Measurements from ENCODE around the gene MSL2. TPM values are rescaled to one million over a fixed set of nuclear protein-coding genes. Genes with fewer than 3 reads are reported as not detected.

MSL2 gene
- total RNA-seq, 2 donors from 2014 or later, result 24.0 to 31.4 TPM

DNA sequence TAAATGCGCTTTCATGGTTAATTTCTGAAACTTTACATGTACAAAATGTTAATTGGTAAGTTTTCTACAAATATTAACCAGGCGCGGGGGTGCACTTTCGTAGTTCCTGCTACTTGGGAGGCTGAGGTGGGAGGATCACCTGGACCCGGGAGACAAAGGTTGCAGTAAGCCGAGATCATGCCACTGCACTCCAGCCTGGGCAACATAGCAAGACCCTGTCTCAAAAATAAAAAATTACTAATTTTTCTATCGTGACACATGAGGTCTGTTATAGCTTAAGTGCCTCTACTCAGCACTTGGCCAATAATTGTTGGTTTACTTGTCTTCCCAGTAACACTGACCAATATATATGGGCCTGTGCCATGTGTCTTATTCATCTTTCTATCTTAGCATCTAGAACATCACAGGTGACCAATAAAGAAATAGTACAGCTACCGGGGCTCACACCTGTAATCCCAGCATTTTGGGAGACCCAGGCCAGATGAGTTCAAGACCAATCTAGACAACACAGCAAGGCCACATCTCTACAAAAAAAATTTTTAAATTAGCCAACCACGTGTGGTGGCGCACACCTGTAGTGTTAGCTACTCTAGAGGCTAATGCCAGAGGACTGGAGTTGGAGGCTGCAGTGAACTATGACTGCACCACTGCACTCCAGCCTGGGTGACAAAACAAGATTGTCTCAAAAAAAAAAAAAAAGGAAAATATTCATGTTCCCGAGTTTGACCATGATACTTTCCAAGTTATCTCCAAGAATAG is 6.1 kb downstream of the MSL2 start:
- no peaks in the 10 kb centered on the region for H3K9me3 ChIP-seq
- H3K4me3 ChIP-seq, result no peak overlapping the region
- DNase-seq (ENCODE audit: low spot score) (no peak), ATAC-seq (ENCODE audit: insufficient number of reproducible peaks, low FRiP score, low read depth) (no peak)
- H3K36me3 ChIP-seq, result no peaks in the 10 kb centered on the region
- no peaks in the 10 kb centered on the region for H3K27me3 ChIP-seq (replicated peaks; ENCODE audit: insufficient read depth)
- peak overlapping the region in 1 of 2 donors; percentile 98 for H3K27ac ChIP-seq
- peaks cover 60 to 64% of the 10 kb centered on the region in 2 donors for H3K4me1 ChIP-seq (ENCODE audit: control insufficient read depth in 1 of 2, low read depth in 2 of 2)
- TF ChIP-seq, protein P1, sequence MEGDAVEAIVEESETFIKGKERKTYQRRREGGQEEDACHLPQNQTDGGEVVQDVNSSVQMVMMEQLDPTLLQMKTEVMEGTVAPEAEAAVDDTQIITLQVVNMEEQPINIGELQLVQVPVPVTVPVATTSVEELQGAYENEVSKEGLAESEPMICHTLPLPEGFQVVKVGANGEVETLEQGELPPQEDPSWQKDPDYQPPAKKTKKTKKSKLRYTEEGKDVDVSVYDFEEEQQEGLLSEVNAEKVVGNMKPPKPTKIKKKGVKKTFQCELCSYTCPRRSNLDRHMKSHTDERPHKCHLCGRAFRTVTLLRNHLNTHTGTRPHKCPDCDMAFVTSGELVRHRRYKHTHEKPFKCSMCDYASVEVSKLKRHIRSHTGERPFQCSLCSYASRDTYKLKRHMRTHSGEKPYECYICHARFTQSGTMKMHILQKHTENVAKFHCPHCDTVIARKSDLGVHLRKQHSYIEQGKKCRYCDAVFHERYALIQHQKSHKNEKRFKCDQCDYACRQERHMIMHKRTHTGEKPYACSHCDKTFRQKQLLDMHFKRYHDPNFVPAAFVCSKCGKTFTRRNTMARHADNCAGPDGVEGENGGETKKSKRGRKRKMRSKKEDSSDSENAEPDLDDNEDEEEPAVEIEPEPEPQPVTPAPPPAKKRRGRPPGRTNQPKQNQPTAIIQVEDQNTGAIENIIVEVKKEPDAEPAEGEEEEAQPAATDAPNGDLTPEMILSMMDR (IDR thresholded peaks at IDR 0.05), result no peak

DNA sequence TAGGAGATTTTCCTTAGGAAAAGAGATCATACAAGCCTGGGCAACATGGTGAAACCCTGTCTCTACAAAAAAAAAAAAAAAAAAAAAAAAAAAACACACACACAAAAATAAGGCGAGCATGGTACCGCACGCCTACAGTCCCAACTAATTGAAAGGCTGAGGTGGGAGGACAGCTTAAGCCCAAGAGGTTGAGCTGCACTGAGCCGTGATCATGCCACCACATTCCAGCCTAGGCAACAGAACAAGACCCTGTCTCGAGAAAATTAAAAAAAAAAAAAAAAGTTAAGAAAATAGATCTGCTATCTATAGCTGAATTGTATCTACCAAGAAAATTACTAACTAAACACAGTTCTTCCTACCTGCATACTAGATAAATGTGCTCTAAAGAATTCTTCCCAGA is 7.1 kb downstream of the MSL2 start:
- Histone ChIP-seq H3K27ac (no peak overlapping the region), H3K4me3 (no peak overlapping the region), H3K4me1 (ENCODE audit: control insufficient read depth in 1 of 2, low read depth in 2 of 2) (peaks cover 63 to 74% of the 10 kb centered on the region in 2 donors), H3K9me3 (no peaks in the 10 kb centered on the region), H3K27me3 (replicated peaks; ENCODE audit: insufficient read depth) (no peaks in the 10 kb centered on the region), H3K36me3 (no peaks in the 10 kb centered on the region)
- DNase-seq (ENCODE audit: low spot score) (no peak), ATAC-seq (ENCODE audit: insufficient number of reproducible peaks, low FRiP score, low read depth) (no peak)
- TF ChIP-seq, protein P1 (IDR thresholded peaks at IDR 0.05), result no peak

- ATAC-seq (ENCODE audit: insufficient number of reproducible peaks, low FRiP score, low read depth), result no peak
- Histone ChIP-seq H3K4me1 (ENCODE audit: control insufficient read depth in 1 of 2, low read depth in 2 of 2) (peaks cover 61 to 77% of the 10 kb centered on the region in 2 donors), H3K27ac (no peak overlapping the region), H3K36me3 (no peaks in the 10 kb centered on the region), H3K27me3 (replicated peaks; ENCODE audit: insufficient read depth) (no peaks in the 10 kb centered on the region), H3K9me3 (no peaks in the 10 kb centered on the region), H3K4me3 (no peak overlapping the region)
- TF ChIP-seq, protein P1 (IDR thresholded peaks at IDR 0.05), result no peak
- DNase-seq (ENCODE audit: low spot score), result no peak
These were observed 8.3 kb downstream of the MSL2 start for GRCh38 chr3:136187868-136188267.

GRCh38 chr3:136186846-136187245 is 9.3 kb downstream of the MSL2 start:
- ATAC-seq (ENCODE audit: insufficient number of reproducible peaks, low FRiP score, low read depth) (no peak), DNase-seq (ENCODE audit: low spot score) (no peak)
- Histone ChIP-seq H3K9me3 (no peaks in the 10 kb centered on the region), H3K4me1 (ENCODE audit: control insufficient read depth in 1 of 2, low read depth in 2 of 2) (peaks cover 61 to 68% of the 10 kb centered on the region in 2 donors), H3K27me3 (replicated peaks; ENCODE audit: insufficient read depth) (no peaks in the 10 kb centered on the region), H3K27ac (no peak overlapping the region), H3K36me3 (no peaks in the 10 kb centered on the region), H3K4me3 (no peak overlapping the region)
- TF ChIP-seq, protein P1 (IDR thresholded peaks at IDR 0.05), result no peak

GRCh38 chr3:136186344-136186743 is 9.8 kb downstream of the MSL2 start:
- TF ChIP-seq, protein P1 (IDR thresholded peaks at IDR 0.05), result no peak
- no peaks in the 10 kb centered on the region for H3K27me3 ChIP-seq (replicated peaks; ENCODE audit: insufficient read depth)
- H3K36me3 ChIP-seq, result no peaks in the 10 kb centered on the region
- no peak overlapping the region for H3K4me3 ChIP-seq
- no peak for ATAC-seq (ENCODE audit: insufficient number of reproducible peaks, low FRiP score, low read depth)
- H3K4me1 ChIP-seq (ENCODE audit: control insufficient read depth in 1 of 2, low read depth in 2 of 2), result peaks cover 58 to 66% of the 10 kb centered on the region in 2 donors
- DNase-seq (ENCODE audit: low spot score), result no peak
- no peaks in the 10 kb centered on the region for H3K9me3 ChIP-seq
- H3K27ac ChIP-seq, result no peak overlapping the region
